DND-41 (cell line): ENCODE measurements around the gene PDIA5.

Experiments
- ATAC-seq: fragments of 200-7000 bp; cut with Tn5 transposase; 3 replicates; pipeline ENCODE4 v1.9.1; 2021; ENCODE audit warnings: low read depth; ENCODE audit not compliant: insufficient read depth
- DNase-seq: peaks from one replicate; pipeline ENCODE4 v3.0.0-alpha.2; 2020
- H2AFZ ChIP-seq: 2 replicates; pipeline ENCODE4 v1.6.0; 2012; ENCODE audit warnings: low read depth, low read length
- H3K27ac ChIP-seq: 2 replicates; pipeline ENCODE4 v1.5.1; 2012; ENCODE audit warnings: low read length, inconsistent platforms
- H3K27me3 ChIP-seq: fragments of 200-600 bp; sonication (generic); 2 replicates; pipeline ENCODE4 v1.6.0; 2012; ENCODE audit warnings: low read length, mild to moderate bottlenecking, inconsistent platforms; ENCODE audit not compliant: insufficient read depth, poor library complexity
- H3K36me3 ChIP-seq: 2 replicates; pipeline ENCODE4 v1.5.1; 2012; ENCODE audit warnings: low read length, inconsistent platforms; ENCODE audit not compliant: insufficient read depth
- H3K4me1 ChIP-seq: 2 replicates; pipeline ENCODE4 v1.5.1; 2012; ENCODE audit warnings: mild to moderate bottlenecking, low read length; ENCODE audit not compliant: insufficient read depth
- H3K4me2 ChIP-seq: 2 replicates; pipeline ENCODE4 v1.6.0; 2012; ENCODE audit warnings: mild to moderate bottlenecking, moderate library complexity, low read length, inconsistent platforms; ENCODE audit not compliant: insufficient read depth
- H3K4me3 ChIP-seq, 2 experiments: fragments of 200-600 bp in 1 of 2; shearing (Covaris generic) in 1 of 2; 2 replicates each; pipeline ENCODE4 v1.5.1; 2012 to 2016; ENCODE audit warnings: inconsistent platforms in 2 of 2, low read length in 2 of 2, mild to moderate bottlenecking in 2 of 2, low read depth in 1 of 2, moderate library complexity in 1 of 2
- H3K79me2 ChIP-seq: 2 replicates; pipeline ENCODE4 v1.6.0; 2012; ENCODE audit warnings: low read length, inconsistent platforms; ENCODE audit not compliant: insufficient read depth
- H3K9ac ChIP-seq: 2 replicates; pipeline ENCODE4 v1.6.0; 2012; ENCODE audit warnings: low read depth, mild to moderate bottlenecking, inconsistent platforms, low read length, moderate library complexity
- H3K9me3 ChIP-seq: 2 replicates; pipeline ENCODE4 v1.5.1; 2012; ENCODE audit warnings: low read length, moderate library complexity, mild to moderate bottlenecking, inconsistent platforms; ENCODE audit not compliant: insufficient read depth, severe bottlenecking
- H4K20me1 ChIP-seq: 2 replicates; pipeline ENCODE4 v1.6.0; 2012; ENCODE audit warnings: low read length; ENCODE audit not compliant: insufficient read depth
- EZH2 ChIP-seq: IDR thresholded peaks from 3 replicates; pipeline ENCODE4 v1.6.1; 2012; ENCODE audit warnings: borderline replicate concordance, low read depth, mild to moderate bottlenecking, moderate library complexity, low read length, inconsistent platforms; ENCODE audit not compliant: severe bottlenecking
- TF ChIP-seq, protein P1 (sequence below): IDR thresholded peaks from 2 replicates; pipeline ENCODE4 v1.5.1; 2012; ENCODE audit warnings: borderline replicate concordance, low read length, moderate library complexity, mild to moderate bottlenecking; ENCODE audit not compliant: poor library complexity, severe bottlenecking; ENCODE audit errors: extremely low read depth

Gene PDIA5

DNA sequence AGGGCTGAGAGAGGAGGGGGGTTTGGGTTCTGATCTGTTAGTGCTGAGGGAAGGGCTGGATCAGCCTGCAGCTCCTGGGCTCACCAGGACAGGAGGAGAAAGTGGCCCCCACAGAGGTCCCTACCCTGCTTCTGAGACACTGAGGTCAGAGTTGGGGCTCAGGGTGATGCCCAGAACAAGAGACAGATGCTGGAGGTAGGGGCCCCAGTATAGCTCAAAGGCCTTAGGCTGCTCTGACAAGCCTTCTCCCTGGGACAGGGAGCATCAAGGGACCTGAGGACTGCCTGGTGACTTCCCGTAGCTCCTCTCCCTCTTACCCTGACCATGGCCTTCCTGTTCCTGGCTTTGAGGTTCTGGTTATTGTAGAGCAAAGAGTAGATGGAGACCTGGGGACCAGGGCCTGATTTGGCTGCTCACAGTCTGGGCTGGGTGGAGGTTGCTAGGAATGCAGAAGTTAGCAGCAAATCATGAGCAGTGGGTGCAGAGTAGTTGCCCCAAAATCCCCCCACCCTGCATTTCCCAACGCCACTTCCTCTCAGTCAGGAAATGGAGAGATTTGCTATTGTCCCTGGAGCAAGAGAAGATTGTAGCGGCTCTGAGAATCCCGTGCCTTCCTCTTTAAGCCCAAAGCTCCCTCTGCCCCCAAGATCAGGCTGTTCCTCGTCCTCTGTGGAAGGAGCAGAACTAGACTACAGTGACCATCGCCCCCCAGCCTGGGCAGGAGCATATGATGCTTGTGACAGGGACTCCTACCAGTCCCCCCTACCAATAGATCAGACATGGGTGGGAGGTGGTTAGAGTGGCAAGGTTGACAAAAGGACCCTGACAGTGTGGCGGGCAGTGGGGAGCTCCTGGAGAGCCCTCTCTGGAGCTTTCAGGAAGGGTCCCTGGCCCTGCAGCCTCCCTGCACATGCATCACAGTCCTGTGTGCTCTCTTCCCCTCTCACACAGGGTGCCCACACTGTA lies 87.5 kb downstream of the PDIA5 start:
- TF ChIP-seq, protein P1, sequence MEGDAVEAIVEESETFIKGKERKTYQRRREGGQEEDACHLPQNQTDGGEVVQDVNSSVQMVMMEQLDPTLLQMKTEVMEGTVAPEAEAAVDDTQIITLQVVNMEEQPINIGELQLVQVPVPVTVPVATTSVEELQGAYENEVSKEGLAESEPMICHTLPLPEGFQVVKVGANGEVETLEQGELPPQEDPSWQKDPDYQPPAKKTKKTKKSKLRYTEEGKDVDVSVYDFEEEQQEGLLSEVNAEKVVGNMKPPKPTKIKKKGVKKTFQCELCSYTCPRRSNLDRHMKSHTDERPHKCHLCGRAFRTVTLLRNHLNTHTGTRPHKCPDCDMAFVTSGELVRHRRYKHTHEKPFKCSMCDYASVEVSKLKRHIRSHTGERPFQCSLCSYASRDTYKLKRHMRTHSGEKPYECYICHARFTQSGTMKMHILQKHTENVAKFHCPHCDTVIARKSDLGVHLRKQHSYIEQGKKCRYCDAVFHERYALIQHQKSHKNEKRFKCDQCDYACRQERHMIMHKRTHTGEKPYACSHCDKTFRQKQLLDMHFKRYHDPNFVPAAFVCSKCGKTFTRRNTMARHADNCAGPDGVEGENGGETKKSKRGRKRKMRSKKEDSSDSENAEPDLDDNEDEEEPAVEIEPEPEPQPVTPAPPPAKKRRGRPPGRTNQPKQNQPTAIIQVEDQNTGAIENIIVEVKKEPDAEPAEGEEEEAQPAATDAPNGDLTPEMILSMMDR: no peak
- no peak for TF ChIP-seq EZH2
- H3K79me2 ChIP-seq: no peaks in the 10 kb centered on the region
- DNase-seq (no peak), ATAC-seq (no peak)
- no peak overlapping the region for H2AFZ ChIP-seq
- no peak overlapping the region for H3K27ac ChIP-seq
- no peaks in the 10 kb centered on the region for H3K27me3 ChIP-seq
- no peaks in the 10 kb centered on the region for H4K20me1 ChIP-seq
- H3K4me3 ChIP-seq: no peak overlapping the region
- no peak overlapping the region for H3K4me2 ChIP-seq
- H3K9me3 ChIP-seq: no peaks in the 10 kb centered on the region
- H3K36me3 ChIP-seq: peaks cover 40% of the 10 kb centered on the region; the same call in 1 of the 2 replicates
- H3K4me1 ChIP-seq: no peaks in the 10 kb centered on the region
- H3K9ac ChIP-seq: no peak overlapping the region

DNA sequence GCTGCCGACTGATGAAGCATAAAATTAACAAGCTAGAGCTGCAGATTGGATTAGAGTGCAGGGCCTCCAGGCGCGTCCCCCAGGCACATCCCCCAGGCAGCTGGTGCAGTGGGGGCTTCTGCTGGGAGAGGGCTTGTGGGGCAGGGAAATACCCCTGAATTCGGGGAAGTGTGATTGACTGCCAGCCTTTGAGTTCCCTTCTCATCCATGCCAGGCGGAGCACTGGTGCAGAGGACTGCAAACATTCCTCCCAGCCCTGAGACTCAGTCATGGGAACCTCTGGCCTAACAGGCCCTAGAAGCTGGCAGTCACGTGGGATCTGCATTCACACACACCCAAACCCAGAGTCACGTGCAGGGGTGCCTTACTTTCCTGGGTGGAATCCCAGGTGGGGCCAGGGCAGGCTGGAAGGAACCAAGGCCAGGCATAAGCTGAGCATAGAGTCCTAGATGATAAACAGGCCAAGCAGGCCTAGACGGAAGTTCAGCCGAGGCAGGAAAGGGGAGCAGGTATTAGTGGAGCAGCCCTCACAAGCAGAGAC lies 88.7 kb downstream of the PDIA5 start:
- no peak overlapping the region for H3K27ac ChIP-seq
- no peak overlapping the region for H2AFZ ChIP-seq
- no peaks in the 10 kb centered on the region for H3K9me3 ChIP-seq
- TF ChIP-seq, protein P1: no peak
- no peak for TF ChIP-seq EZH2
- H3K4me3 ChIP-seq: no peak overlapping the region
- H3K4me1 ChIP-seq: no peaks in the 10 kb centered on the region
- no peaks in the 10 kb centered on the region for H4K20me1 ChIP-seq
- DNase-seq (no peak), ATAC-seq (no peak)
- H3K36me3 ChIP-seq: peaks cover 37% of the 10 kb centered on the region; the same call in 1 of the 2 replicates
- no peak overlapping the region for H3K4me2 ChIP-seq
- no peaks in the 10 kb centered on the region for H3K79me2 ChIP-seq
- no peaks in the 10 kb centered on the region for H3K27me3 ChIP-seq
- no peak overlapping the region for H3K9ac ChIP-seq

DNA sequence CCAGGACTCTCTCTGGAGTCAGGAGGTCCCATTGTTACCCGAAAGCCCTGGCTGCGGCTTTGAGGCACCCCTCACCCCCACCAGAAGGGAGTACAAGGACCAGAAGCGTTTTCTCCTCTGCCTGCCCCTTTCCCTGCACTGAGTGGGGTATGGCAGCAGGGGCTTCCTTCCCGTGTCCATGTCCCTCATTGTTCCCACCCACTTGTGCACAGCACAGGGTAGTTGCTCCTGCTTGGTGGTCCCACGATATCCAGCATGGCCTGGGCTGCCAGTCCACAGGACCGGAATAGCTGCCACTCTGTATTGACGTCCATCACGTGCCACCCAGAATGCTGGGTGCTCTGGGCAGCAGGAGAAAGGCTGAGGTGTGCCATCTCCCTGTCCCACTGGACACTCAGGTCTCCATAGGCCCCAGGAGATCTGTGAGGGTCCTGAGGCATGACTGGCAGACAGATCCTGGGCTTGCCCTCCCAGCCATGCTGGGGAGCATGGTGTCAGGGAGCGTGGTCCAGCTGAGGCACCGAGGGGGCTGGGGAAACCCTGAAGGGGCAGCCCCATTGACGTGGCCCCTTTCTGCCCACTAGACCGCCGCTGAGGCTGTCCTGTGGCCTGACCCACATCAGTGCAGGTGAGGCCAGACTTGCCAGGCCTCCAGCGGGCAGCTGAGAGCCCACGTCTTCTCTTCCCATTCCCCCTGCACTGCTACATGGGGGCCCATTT lies 89.6 kb downstream of the PDIA5 start:
- no peak overlapping the region for H2AFZ ChIP-seq
- no peaks in the 10 kb centered on the region for H4K20me1 ChIP-seq
- H3K27ac ChIP-seq: no peak overlapping the region
- H3K4me1 ChIP-seq: no peaks in the 10 kb centered on the region
- no peak overlapping the region for H3K4me2 ChIP-seq
- ATAC-seq (no peak), DNase-seq (no peak)
- TF ChIP-seq, protein P1: no peak
- no peak for TF ChIP-seq EZH2
- no peaks in the 10 kb centered on the region for H3K27me3 ChIP-seq
- H3K4me3 ChIP-seq: no peak overlapping the region
- no peak overlapping the region for H3K9ac ChIP-seq
- H3K79me2 ChIP-seq: no peaks in the 10 kb centered on the region
- H3K36me3 ChIP-seq: peaks cover 35% of the 10 kb centered on the region
- H3K9me3 ChIP-seq: no peaks in the 10 kb centered on the region
